HS-5 (cell line): ENCODE measurements around the gene GGA3.

Experiments
- DNase-seq: peaks from one replicate; pipeline ENCODE4 v3.0.0-alpha.2; 2012; ENCODE audit warnings: low read depth

GGA3 gene

DNA sequence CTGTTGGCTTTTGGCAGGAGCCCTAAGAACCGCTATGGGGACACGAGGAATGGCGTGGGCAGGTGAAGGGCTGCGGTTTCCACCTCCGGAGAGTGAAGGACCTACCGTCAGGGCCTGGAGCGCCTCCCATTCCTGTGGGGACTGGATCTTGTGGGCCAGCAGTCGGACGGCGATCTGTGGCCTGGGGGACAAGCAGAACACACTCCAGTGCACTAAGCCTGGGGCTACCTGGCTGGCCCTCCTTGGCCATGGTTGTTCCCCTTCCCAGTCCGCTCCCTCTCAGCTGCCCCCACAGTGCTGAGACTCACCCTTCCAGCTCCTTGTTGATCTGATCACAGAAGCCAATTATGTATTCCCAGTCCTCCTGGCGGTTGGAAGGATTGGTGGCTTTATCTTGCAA, 15.0 kb downstream of the GGA3 start:
- no peak for DNase-seq

DNA sequence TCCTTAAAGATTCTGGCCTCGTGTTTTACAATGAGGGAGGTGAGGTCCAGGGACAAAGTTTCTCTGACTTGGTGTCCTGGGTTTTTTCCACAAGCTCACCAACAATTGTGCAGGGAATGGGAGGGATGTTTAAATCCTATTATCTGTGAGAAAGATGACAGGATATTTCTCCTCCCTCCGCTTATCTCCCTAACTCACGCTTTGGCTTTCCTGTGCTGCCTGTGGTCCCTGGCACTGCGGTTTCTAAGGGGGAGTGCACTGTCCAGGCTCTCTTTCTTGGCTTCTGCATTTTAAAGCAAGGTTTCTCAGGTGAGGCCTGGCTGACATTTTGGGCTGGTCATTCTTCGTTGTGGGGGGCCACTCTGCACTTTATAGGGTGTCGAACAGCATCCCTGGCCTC, 16.4 kb downstream of the GGA3 start:
- DNase-seq = no peak

GRCh38 chr17:75244133-75244866, 17.1 kb downstream of the GGA3 start:
- DNase-seq = no peak

- no peak for DNase-seq
These were observed 18.9 kb downstream of the GGA3 start for GRCh38 chr17:75242461-75243042.

- DNase-seq = no peak
These were observed 19.4 kb downstream of the GGA3 start for GRCh38 chr17:75241996-75242460.

- DNase-seq = no peak
These were observed 19.9 kb downstream of the GGA3 start for GRCh38 chr17:75241502-75241901.

GRCh38 chr17:75241143-75241430, 20.3 kb downstream of the GGA3 start:
- DNase-seq = no peak

DNA sequence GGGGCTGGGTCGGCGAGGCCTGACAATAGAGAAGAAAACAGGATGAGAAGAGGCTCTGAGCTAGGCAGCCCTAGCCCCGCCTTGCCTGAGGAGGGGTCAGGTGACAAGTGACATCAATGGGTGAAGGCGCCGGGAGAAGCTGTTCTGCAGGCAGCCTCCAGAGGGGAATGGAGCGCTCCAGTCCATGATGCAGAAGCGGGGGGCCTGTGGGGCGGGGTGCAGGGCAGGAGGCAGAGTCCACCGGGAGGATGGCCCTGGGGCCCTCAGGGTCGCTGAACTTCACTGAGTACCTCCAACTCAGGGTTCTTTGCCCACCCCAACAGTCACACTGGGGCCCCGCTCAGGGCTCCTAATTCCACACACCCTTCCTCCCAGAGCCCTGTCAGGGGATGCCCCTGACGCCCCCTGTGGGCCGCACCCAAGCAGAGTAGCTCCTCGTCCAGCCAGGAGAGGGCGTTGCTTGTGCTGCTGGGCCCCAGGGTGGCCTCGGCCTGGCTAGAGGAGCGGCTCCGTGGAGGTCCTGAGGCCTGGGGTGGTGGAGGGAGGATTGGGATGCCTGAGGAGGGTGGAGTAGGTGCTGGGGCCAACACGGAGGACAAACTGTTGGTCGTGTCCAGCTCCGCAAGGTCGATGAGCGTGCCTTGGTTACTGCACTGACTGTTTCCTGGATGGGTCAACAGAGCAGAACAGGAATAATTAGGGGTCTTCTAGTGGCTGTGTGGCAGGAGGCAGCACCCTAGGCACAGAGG, 20.8 kb downstream of the GGA3 start:
- no peak for DNase-seq

- DNase-seq = no peak
These were observed 21.5 kb downstream of the GGA3 start for GRCh38 chr17:75239778-75240393.

DNA sequence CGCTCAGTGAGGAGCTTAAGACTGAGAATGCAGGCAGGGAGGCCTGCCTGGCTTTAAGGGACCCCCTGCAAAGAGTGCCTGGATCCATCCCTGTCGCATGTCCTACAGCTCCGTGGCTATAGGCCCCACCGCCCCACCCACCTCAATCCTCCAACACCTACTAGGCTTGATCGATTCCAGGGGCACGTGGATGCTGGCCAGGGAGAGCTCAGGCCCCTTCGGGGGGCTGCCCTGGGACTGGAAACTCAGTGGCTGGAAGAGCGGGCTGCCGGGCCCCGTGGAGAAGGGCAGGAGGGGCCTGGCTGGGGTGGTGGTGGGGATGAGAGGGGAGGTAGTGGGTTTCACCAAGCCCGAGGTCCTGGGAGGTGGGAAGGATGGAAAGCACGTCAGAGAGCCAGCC, 22.2 kb downstream of the GGA3 start:
- DNase-seq = no peak

DNA sequence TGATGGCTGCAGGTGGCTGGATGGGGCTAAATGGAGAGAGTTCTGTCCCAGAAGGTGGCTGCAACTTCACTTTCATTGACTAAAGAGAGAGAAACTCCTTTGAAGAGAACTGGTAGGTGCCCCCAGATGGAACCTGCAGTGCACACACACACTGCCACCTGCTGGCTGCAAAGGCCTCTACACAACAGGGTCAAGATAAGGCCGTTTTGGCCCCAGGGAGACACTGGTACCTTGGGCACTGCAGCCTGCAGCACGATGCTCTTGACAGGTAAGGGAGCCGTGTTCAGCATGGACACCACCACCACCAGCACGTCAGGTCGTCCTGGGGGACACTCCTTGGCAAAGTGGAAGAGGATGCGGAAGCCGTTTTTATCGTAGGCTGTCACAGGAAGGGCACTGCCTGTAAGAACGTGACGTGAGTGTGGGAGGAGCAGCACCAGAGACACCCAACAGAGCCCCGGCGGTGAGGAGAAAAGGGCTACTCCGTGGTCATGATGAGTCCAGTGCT, 22.7 kb downstream of the GGA3 start:
- no peak for DNase-seq

- no peak for DNase-seq
These were observed 23.3 kb downstream of the GGA3 start for GRCh38 chr17:75238020-75238580.

DNA sequence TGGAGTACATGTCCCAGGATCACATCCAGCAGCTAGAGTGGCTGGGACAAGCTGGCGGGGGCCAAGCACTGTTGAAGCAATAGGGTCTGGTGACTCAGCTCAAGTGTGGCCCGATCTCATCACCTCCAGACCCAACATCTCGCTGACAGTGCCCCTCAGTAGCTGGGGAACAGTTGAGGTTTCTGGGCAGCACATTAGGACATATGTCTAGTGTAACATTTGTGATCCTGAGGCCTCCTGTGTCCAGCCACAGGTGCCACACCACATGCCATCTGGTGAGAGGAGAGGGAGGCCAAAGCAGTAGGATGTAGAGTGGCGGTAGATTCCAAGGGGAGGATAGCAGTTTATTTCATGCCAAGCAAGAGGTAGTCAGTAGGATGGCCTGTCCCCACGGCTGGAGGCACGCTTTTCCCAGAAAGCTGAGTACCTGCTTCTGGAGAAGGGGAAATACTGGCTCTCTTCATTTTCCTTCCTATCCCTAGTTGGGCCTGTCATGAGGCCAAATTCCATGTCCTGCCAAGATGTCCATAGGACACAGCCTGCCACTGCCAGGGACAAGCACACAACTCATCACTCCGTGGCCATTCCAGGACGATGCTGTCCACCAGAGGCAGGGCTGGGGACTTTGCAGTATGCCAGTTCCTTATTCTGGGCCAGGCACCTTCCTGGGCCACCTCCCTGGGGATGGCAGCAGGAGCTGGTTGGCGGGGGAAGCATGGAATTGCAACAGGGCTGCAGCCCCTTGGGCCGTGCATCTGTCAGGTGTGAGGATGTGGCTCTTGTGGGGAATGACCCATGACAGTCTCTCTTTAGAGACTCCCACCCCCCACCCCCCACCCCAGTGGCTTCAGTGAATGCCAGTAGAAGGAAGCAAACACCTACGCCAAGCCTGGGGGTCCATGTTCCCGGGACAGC, 24.0 kb downstream of the GGA3 start:
- no peak for DNase-seq

DNA sequence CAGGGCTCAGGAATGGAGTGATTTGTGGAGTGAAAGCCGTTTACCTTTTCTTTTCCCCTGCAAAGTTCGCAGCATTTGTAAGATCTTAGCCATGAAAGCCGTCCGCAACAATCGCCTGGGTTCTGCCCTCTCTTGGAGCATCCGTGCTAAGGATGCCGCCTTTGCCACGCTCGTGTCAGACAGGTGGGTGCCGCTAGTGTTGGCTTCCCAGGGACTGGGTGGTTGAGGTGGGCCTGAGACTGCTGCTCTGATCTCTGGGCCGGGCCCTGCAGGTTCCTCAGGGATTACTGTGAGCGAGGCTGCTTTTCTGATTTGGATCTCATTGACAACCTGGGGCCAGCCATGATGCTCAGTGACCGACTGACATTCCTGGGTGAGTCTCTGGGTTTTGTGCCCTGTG, 28.6 kb downstream of the GGA3 start:
- DNase-seq = no peak

- DNase-seq = no peak
These were observed 29.5 kb downstream of the GGA3 start for GRCh38 chr17:75231741-75232464.

- DNase-seq = no peak
These were observed 30.3 kb downstream of the GGA3 start for GRCh38 chr17:75231071-75231470.

- DNase-seq = no peak
These were observed 32.6 kb downstream of the GGA3 start for GRCh38 chr17:75228847-75229246.

DNA sequence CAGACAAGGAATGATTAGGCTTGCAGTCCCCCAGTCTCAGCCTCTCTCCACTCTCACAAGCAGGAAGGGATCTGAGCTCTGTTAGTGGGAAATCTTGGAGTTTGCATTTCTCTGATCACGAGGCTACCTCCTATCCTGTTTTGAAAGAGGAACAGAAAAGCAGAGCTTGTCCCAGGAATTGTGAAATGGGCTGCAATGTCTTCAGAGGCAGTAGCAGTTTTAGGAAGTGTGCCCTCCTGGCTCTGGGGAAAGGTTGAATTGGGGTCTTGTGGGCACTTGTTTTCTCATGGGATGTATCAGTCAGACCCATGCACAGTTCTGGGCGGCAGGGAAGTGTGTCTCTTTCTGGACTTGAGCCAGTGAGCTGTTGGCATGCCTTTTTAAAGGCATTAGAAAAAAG, 33.1 kb downstream of the GGA3 start:
- DNase-seq = no peak

DNA sequence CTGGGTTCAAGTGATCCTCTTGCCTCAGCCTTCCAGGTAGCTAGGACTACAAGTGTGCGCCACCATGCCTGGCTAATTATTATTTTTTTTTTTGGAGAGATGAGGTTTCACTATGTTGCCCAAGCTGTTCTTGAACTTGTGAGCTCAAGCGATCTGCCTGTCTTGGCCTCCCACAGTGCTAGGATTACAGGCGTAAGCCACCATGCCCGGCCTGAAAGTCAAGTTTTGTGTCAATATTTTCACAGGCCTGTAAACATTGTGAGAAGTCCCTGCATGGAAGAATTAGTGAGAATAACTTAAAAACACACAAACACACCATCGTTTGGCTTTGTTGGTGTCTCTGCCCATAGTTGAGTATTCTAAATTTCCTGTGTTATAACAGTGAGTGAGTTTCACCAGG, 33.7 kb downstream of the GGA3 start:
- no peak for DNase-seq

GRCh38 chr17:75225016-75225415, 36.4 kb downstream of the GGA3 start:
- no peak for DNase-seq

GRCh38 chr17:75219815-75220214, 41.6 kb downstream of the GGA3 start:
- no peak for DNase-seq
